ENCODE data around the gene MYRFL. TPM values are rescaled to one million over a fixed set of nuclear protein-coding genes. Genes with fewer than 3 reads are reported as not detected.
"Not testable (repeated sequence)": the region's sequence is repeated elsewhere in the genome, so short reads cannot be mapped to it uniquely, and the experiment has no call there.

The MYRFL gene
- total RNA-seq, 1 donor from 2014 or later, result 0.14 TPM

- no peak for TF ChIP-seq CTCF (IDR thresholded peaks at IDR 0.05; ENCODE audit: borderline replicate concordance)
Measured at GRCh38 chr12:69991690-69992288, 166.8 kb downstream of the MYRFL start.

GRCh38 chr12:69993433-69993832 lies 168.4 kb downstream of the MYRFL start:
- Histone ChIP-seq H3K4me3 (no peak overlapping the region), H3K36me3 (no peaks in the 10 kb centered on the region), H3K4me1 (peaks cover 5% of the 10 kb centered on the region), H3K27ac (replicated peaks) (no peak overlapping the region), H3K9me3 (replicated peaks) (peaks cover 7% of the 10 kb centered on the region), H3K27me3 (ENCODE audit: low read depth) (no peaks in the 10 kb centered on the region)
- intact Hi-C loops (cut with micrococcal nuclease), result no loop called here
- TF ChIP-seq CTCF (IDR thresholded peaks at IDR 0.05; ENCODE audit: borderline replicate concordance), result no peak
- DNase-seq, result no peak

More at GRCh38 chr12:69991690-69992288, 166.8 kb downstream of the MYRFL start:
- Histone ChIP-seq H3K27me3 (ENCODE audit: low read depth) (no peaks in the 10 kb centered on the region), H3K36me3 (no peaks in the 10 kb centered on the region), H3K9me3 (replicated peaks) (peaks cover 7% of the 10 kb centered on the region), H3K4me3 (no peak overlapping the region), H3K4me1 (peaks cover 19% of the 10 kb centered on the region), H3K27ac (replicated peaks) (no peak overlapping the region)
- no peak for DNase-seq
- intact Hi-C loops (cut with micrococcal nuclease), result no loop called here

- DNase-seq; H3K4me1 ChIP-seq; H3K4me3 ChIP-seq; H3K36me3 ChIP-seq; H3K27ac ChIP-seq (replicated peaks); intact Hi-C loops (cut with micrococcal nuclease); H3K27me3 ChIP-seq (ENCODE audit: low read depth); H3K9me3 ChIP-seq (replicated peaks): not testable (repeated sequence)
Measured at GRCh38 chr12:69994086-69994485, 169.1 kb downstream of the MYRFL start.

GRCh38 chr12:69994724-69995173 lies 169.7 kb downstream of the MYRFL start:
- DNase-seq, result no peak
- intact Hi-C loops (cut with micrococcal nuclease), result no loop called here
- no peak overlapping the region for H3K4me3 ChIP-seq
- no peaks in the 10 kb centered on the region for H3K36me3 ChIP-seq
- TF ChIP-seq CTCF (IDR thresholded peaks at IDR 0.05; ENCODE audit: borderline replicate concordance), result no peak
- H3K27ac ChIP-seq (replicated peaks), result no peak overlapping the region
- H3K9me3 ChIP-seq (replicated peaks), result peaks cover 7% of the 10 kb centered on the region
- no peaks in the 10 kb centered on the region for H3K4me1 ChIP-seq
- H3K27me3 ChIP-seq (ENCODE audit: low read depth), result no peaks in the 10 kb centered on the region

GRCh38 chr12:69996241-69996640 lies 171.2 kb downstream of the MYRFL start:
- no peak for DNase-seq
- H3K27me3 ChIP-seq (ENCODE audit: low read depth), result no peaks in the 10 kb centered on the region
- TF ChIP-seq CTCF (IDR thresholded peaks at IDR 0.05; ENCODE audit: borderline replicate concordance), result no peak
- intact Hi-C loops (cut with micrococcal nuclease), result no loop called here
- H3K4me1 ChIP-seq, result no peaks in the 10 kb centered on the region
- H3K36me3 ChIP-seq, result no peaks in the 10 kb centered on the region
- H3K27ac ChIP-seq (replicated peaks), result no peak overlapping the region
- peaks cover 7% of the 10 kb centered on the region for H3K9me3 ChIP-seq (replicated peaks)
- H3K4me3 ChIP-seq, result no peak overlapping the region

- Histone ChIP-seq H3K27ac (replicated peaks) (no peak overlapping the region), H3K36me3 (no peaks in the 10 kb centered on the region), H3K4me1 (peaks cover under 1% of the 10 kb centered on the region), H3K4me3 (no peak overlapping the region), H3K9me3 (replicated peaks) (peaks cover 7% of the 10 kb centered on the region), H3K27me3 (ENCODE audit: low read depth) (no peaks in the 10 kb centered on the region)
- no peak for TF ChIP-seq CTCF (IDR thresholded peaks at IDR 0.05; ENCODE audit: borderline replicate concordance)
- no peak for DNase-seq
- intact Hi-C loops (cut with micrococcal nuclease), result no loop called here
Measured at GRCh38 chr12:69996722-69997121, 171.7 kb downstream of the MYRFL start.

All from left ventricle myocardium inferior (tissue), 1 donor.